Bronchial epithelial cell (primary cell): Measurements from ENCODE around the gene RUVBL2. TPM values are rescaled to one million over a fixed set of nuclear protein-coding genes. Genes with fewer than 3 reads are reported as not detected.
A peak's percentile ranks its signal among the peaks of the same experiment; 100 is the strongest.
"Not testable (repeated sequence)": the region's sequence is repeated elsewhere in the genome, so short reads cannot be mapped to it uniquely, and the experiment has no call there.

ENCODE experiments used
- DNase-seq: peaks from one replicate; pipeline ENCODE4 v3.0.0-alpha.2; 2010; ENCODE audit warnings: low read depth
- FAIRE-seq: peaks from 2 replicates; lab custom pipeline; 2011; peaks lifted over from hg19 to GRCh38; lab: Jason Lieb, UNC
- H3K27me3 ChIP-seq: 2 replicates; pipeline ENCODE4 v1.5.1; 2011; ENCODE audit warnings: low read length; ENCODE audit not compliant: control insufficient read depth, insufficient read depth
- H3K36me3 ChIP-seq: 2 replicates; pipeline ENCODE4 v1.5.1; 2011; ENCODE audit warnings: low read length; ENCODE audit not compliant: control insufficient read depth, insufficient read depth
- H3K4me3 ChIP-seq: 2 replicates; pipeline ENCODE4 v1.5.1; 2011; ENCODE audit warnings: mild to moderate bottlenecking, low read depth, low read length, control low read depth
- CTCF ChIP-seq: IDR thresholded peaks from 2 replicates; pipeline ENCODE4 v1.5.1; 2011; ENCODE audit warnings: mild to moderate bottlenecking, moderate library complexity, low read length, control low read depth, inconsistent platforms; ENCODE audit not compliant: insufficient read depth, severe bottlenecking
- total RNA-seq: library from RNA; depleted of rRNA; stranded (reverse); fragments of >200 nt; gene quantifications from 2 replicates; pipeline ENCODE4 v1.2.1, GENCODE V29; 2014

The RUVBL2 gene
- total RNA-seq, 1 donor from 2014 or later: 267 TPM

- not testable (repeated sequence) for FAIRE-seq, DNase-seq
These were observed 38.1 kb downstream of the RUVBL2 start, which contains the start of gene CGB2 for GRCh38 chr19:49031642-49032301. CGB2 (plus strand) TSS chr19:49031890; CDS start chr19:49032096, 206 bp downstream.

DNA sequence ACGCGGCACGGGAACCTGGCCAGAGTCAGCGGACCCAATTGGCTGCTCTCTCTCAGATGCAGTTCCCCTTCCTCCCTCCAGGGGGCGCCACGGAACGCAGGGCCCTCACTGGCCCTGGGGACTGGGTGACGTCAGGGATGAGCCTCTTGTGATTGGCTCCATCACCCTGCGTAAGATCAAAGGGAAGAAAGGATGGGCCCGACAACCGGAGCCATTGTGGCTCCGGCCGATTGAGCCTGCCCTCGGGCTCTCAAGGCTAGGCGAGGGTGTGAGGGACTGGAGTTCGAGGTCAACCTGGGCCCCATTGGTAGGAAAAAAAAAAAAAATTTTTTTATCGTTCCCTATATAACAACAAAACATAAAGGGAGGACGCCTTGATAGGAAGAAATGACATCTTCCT, 43.1 kb downstream of the RUVBL2 start, which contains the start of gene CGB1:
TSS of gene CGB1 (minus strand) at position 81 of the 400 bp plus-strand sequence. CDS start 184 bp downstream, outside the sequence.
- H3K4me3 ChIP-seq, H3K36me3 ChIP-seq, DNase-seq, H3K27me3 ChIP-seq, FAIRE-seq: not testable (repeated sequence)
- peak; percentile 47 for TF ChIP-seq CTCF

More at GRCh38 chr19:49031642-49032301, 38.1 kb downstream of the RUVBL2 start, which contains the start of gene CGB2:
- TF ChIP-seq CTCF: peak; percentile 24
- not testable (repeated sequence) for H3K36me3 ChIP-seq, H3K4me3 ChIP-seq, H3K27me3 ChIP-seq

DNA sequence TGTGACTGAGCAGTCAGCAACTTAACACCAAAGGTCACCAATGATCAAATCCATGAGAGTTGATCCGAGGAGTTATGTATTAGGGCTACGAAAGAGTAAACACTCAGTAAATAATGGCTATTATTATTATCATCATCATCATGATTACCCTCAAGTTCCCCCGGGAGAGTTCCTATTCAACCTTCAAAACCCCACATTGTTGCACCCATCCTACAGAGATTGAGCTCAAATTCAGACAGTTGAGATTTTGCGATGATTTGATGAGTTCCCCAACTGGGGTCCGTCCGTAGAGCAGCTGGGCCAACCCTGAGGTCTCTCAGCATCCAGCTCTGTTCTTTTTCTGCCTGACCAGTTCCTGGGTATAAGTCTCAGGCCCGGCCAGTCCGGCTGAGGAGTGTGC, 44.4 kb downstream of the RUVBL2 start:
- H3K4me3 ChIP-seq, H3K36me3 ChIP-seq, FAIRE-seq, H3K27me3 ChIP-seq, DNase-seq: not testable (repeated sequence)

- not testable (repeated sequence) for H3K36me3 ChIP-seq, FAIRE-seq, H3K27me3 ChIP-seq, H3K4me3 ChIP-seq
- peak; percentile 50 for DNase-seq
These were observed 45.0 kb downstream of the RUVBL2 start for GRCh38 chr19:49038557-49039276.

DNA sequence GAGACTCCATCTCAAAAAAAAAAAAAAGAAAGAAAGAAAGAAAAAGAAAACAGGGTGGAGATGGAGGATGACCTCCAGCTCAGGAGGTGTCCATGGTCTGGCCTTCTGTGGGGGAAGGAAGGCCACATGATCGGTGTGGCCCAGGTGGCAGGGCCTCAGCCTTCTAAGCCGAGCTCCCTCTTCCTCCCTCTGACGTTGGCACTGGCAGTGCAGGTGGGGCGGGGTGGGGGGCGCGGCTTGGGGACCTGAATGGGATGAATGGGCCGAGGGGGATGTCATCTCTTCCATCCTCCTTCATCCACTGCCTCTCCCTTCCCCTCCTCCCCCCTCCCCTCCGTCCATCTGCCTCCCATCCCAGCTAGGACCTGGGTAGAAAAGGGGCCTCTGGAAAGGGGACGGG, 46.0 kb downstream of the RUVBL2 start:
- not testable (repeated sequence) for FAIRE-seq, H3K36me3 ChIP-seq, DNase-seq, H3K27me3 ChIP-seq, H3K4me3 ChIP-seq

- DNase-seq (peak; percentile 66), FAIRE-seq (no peak)
- Histone ChIP-seq H3K36me3 (no peaks in the 10 kb centered on the region), H3K27me3 (no peaks in the 10 kb centered on the region), H3K4me3 (no peak overlapping the region)
- TF ChIP-seq CTCF: no peak
These were observed 48.5 kb downstream of the RUVBL2 start for GRCh38 chr19:49042177-49042576.

- FAIRE-seq, DNase-seq, H3K27me3 ChIP-seq, H3K4me3 ChIP-seq, H3K36me3 ChIP-seq: not testable (repeated sequence)
These were observed 49.0 kb downstream of the RUVBL2 start for GRCh38 chr19:49042666-49043065.

- not testable (repeated sequence) for DNase-seq, H3K27me3 ChIP-seq, H3K36me3 ChIP-seq, H3K4me3 ChIP-seq, FAIRE-seq
These were observed 49.9 kb downstream of the RUVBL2 start, which contains the start of gene CGB5 for GRCh38 chr19:49043548-49043947. CGB5 (plus strand) TSS chr19:49043848; CDS start chr19:49044210, 362 bp downstream.

DNA sequence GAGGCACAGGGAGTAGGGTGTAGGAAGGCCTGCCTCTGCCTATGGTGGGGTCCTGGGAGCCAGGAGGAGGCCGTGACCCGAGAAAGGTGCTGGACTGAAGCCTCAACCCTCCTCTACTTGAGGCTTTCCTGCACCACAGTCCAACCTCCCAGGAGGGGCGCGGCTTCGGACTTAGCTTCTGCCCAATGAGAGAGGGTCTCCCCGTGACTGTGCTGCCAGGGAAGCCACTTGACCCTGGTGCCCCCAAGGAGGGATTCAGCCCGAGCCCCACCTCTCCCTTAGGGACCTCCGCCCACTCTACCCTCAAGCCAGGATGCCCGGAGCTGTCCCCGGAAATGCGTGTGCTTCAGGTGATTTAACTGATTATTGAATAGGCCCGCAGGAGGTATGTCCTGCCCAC, 55.3 kb downstream of the RUVBL2 start, which contains the start of gene CGB8:
TSS of gene CGB8 (minus strand) at position 101 of the 400 bp plus-strand sequence. CDS start 372 bp downstream, outside the sequence.
- not testable (repeated sequence) for H3K27me3 ChIP-seq, FAIRE-seq, DNase-seq, H3K4me3 ChIP-seq, H3K36me3 ChIP-seq

GRCh38 chr19:49049834-49050233, 56.1 kb downstream of the RUVBL2 start:
- H3K4me3 ChIP-seq, DNase-seq, H3K36me3 ChIP-seq, FAIRE-seq, H3K27me3 ChIP-seq: not testable (repeated sequence)
